HG03432 (cell line): ENCODE measurements around the gene C2CD2.
"Not testable (repeated sequence)": the region's sequence is repeated elsewhere in the genome, so short reads cannot be mapped to it uniquely, and the experiment has no call there.

Experiments used
- ATAC-seq: cut with Tn5 transposase; IDR thresholded peaks from one replicate; pipeline ENCODE4 v1.9.1; 2021; ENCODE audit warnings: mild to moderate bottlenecking, moderate library complexity; ENCODE audit not compliant: unreplicated experiment

C2CD2 gene

GRCh38 chr21:41958886-41959563, 5.2 kb upstream of the C2CD2 start:
- no peak for ATAC-seq

- no peak for ATAC-seq
These were observed 4.4 kb upstream of the C2CD2 start for GRCh38 chr21:41957991-41958766.

- no peak for ATAC-seq
These were observed 3.3 kb upstream of the C2CD2 start for GRCh38 chr21:41956926-41957729.

- no peak for ATAC-seq
These were observed 1.7 kb upstream of the C2CD2 start for GRCh38 chr21:41955516-41955915.

- no peak for ATAC-seq
These were observed 1.1 kb upstream of the C2CD2 start for GRCh38 chr21:41954654-41955499.

- peak; percentile 23 for ATAC-seq
These were observed 478 bp downstream of the C2CD2 start for GRCh38 chr21:41953249-41953830.

GRCh38 chr21:41952568-41953248, 1.1 kb downstream of the C2CD2 start:
- ATAC-seq: no peak

- ATAC-seq: no peak
These were observed 1.8 kb downstream of the C2CD2 start for GRCh38 chr21:41951876-41952567.

- ATAC-seq: no peak
These were observed 2.9 kb downstream of the C2CD2 start for GRCh38 chr21:41950941-41951351.

GRCh38 chr21:41949631-41950030, 4.2 kb downstream of the C2CD2 start:
- not testable (repeated sequence) for ATAC-seq

GRCh38 chr21:41948901-41949300, 4.9 kb downstream of the C2CD2 start:
- ATAC-seq: no peak

GRCh38 chr21:41948078-41948895, 5.5 kb downstream of the C2CD2 start:
- no peak for ATAC-seq

GRCh38 chr21:41945982-41946381, 7.8 kb downstream of the C2CD2 start:
- no peak for ATAC-seq

- no peak for ATAC-seq
These were observed 10.0 kb downstream of the C2CD2 start for GRCh38 chr21:41943851-41944250.

- no peak for ATAC-seq
These were observed 11.4 kb downstream of the C2CD2 start for GRCh38 chr21:41942457-41942856.

GRCh38 chr21:41941941-41942340, 11.9 kb downstream of the C2CD2 start:
- ATAC-seq: no peak

GRCh38 chr21:41940431-41940830, 13.4 kb downstream of the C2CD2 start:
- no peak for ATAC-seq

- ATAC-seq: no peak
These were observed 14.4 kb downstream of the C2CD2 start for GRCh38 chr21:41939391-41939790.
